A549 (cell line): ENCODE results near the gene LAMTOR5. TPM values are rescaled to one million over a fixed set of nuclear protein-coding genes. Genes with fewer than 3 reads are reported as not detected.

Source experiments
- ATAC-seq, 2 experiments: fragments of 200-7000 bp in 1 of 2; fragments of >200 bp in 1 of 2; cut with Nextera tagmentation in 1 of 2; cut with Tn5 transposase in 1 of 2; 3 replicates each; pipeline versions ENCODE4 v1.8.0 to v1.9.1; 2018 to 2020; ENCODE audit warnings: mild to moderate bottlenecking in 1 of 2, moderate library complexity in 1 of 2
- CTCF ChIA-PET: fragments of 300-600 bp; sonication (Branson Sonifier 250); formaldehyde crosslinking; extraction: SDS; loops from one replicate; lab custom pipeline; 2021; ENCODE audit warnings: antibody characterized with exemption, inconsistent platforms; lab: Yijun Ruan, JAX
- POLR2A ChIA-PET: fragments of 350-600 bp; formaldehyde crosslinking; extraction: SDS; loops from one replicate; lab custom pipeline; 2021; ENCODE audit warnings: antibody characterized with exemption, inconsistent platforms; lab: Yijun Ruan, JAX
- DNase-seq, 2 experiments: peaks; one replicate each; pipeline versions ENCODE4 v3.0.0 to v3.0.0-alpha.2; 2011 to 2016; ENCODE audit warnings: low read depth in 1 of 2, low spot score in 1 of 2
- FAIRE-seq: peaks from 2 replicates; lab custom pipeline; 2011; peaks lifted over from hg19 to GRCh38; lab: Jason Lieb, UNC
- H3K27ac ChIP-seq, 2 experiments: fragments of >200 bp; sonication (Bioruptor Twin); formaldehyde crosslinking; 3 replicates each; pipeline ENCODE4 v1.5.1; 2016 to 2017
- H3K4me1 ChIP-seq: fragments of >200 bp; sonication (Bioruptor Twin); formaldehyde crosslinking; 3 replicates; pipeline ENCODE4 v1.6.1; 2016
- H3K4me2 ChIP-seq: fragments of >200 bp; sonication (Bioruptor Twin); formaldehyde crosslinking; 3 replicates; pipeline ENCODE4 v1.6.1; 2016
- H3K4me3 ChIP-seq: fragments of >200 bp; sonication (Bioruptor Twin); formaldehyde crosslinking; 3 replicates; pipeline ENCODE4 v1.5.1; 2016
- H3K9me3 ChIP-seq: fragments of >200 bp; sonication (Bioruptor Twin); formaldehyde crosslinking; 3 replicates; pipeline ENCODE4 v1.6.1; 2016
- ATOH8 ChIP-seq: fragments of 250-450 bp; sonication (Bioruptor Pico); IDR thresholded peaks from 2 replicates; pipeline ENCODE4 v1.5.0; 2020; ENCODE audit warnings: low read depth, mild to moderate bottlenecking, moderate library complexity
- CBX2 ChIP-seq: fragments of 200-600 bp; sonication (generic); IDR thresholded peaks from 2 replicates; pipeline ENCODE4 v1.6.1; 2016; ENCODE audit warnings: low read depth, mild to moderate bottlenecking, borderline replicate concordance
- CBX8 ChIP-seq: fragments of 200-600 bp; sonication (generic); IDR thresholded peaks from 2 replicates; pipeline ENCODE4 v1.6.1; 2016
- CEBPB ChIP-seq, 2 experiments: fragments of >200 bp in 1 of 2; sonication (Bioruptor Twin) in 1 of 2; formaldehyde crosslinking in 1 of 2; IDR thresholded peaks; 2 replicates each; pipeline ENCODE4 v1.6.1; 2012 to 2016
- CHD2 ChIP-seq: fragments of 150-350 bp; IDR thresholded peaks from 2 replicates; pipeline ENCODE4 v1.6.1; 2014; ENCODE audit warnings: low read length; ENCODE audit not compliant: partially characterized antibody
- CHD4 ChIP-seq: fragments of 200-600 bp; sonication (generic); IDR thresholded peaks from 2 replicates; pipeline ENCODE4 v1.6.1; 2016; ENCODE audit warnings: antibody characterized with exemption, mild to moderate bottlenecking, borderline replicate concordance
- EP300 ChIP-seq, 2 experiments: fragments of >200 bp; sonication (Bioruptor Twin); formaldehyde crosslinking; IDR thresholded peaks; 2 replicates in 1 of 2; 3 replicates in 1 of 2; pipeline ENCODE4 v1.6.1; 2016 to 2017
- FOXS1 ChIP-seq: fragments of 250-450 bp; sonication (Bioruptor Pico); IDR thresholded peaks from 2 replicates; pipeline ENCODE4 v1.5.0; 2020; ENCODE audit warnings: mild to moderate bottlenecking, moderate library complexity
- GATA3 ChIP-seq: IDR thresholded peaks from 2 replicates; pipeline ENCODE4 v1.6.1; 2012; ENCODE audit warnings: borderline replicate concordance
- HDAC2 ChIP-seq: fragments of 200-600 bp; sonication (generic); IDR thresholded peaks from 2 replicates; pipeline ENCODE4 v1.6.1; 2016
- HES2 ChIP-seq: fragments of >200 bp; sonication (Bioruptor Twin); formaldehyde crosslinking; IDR thresholded peaks from 2 replicates; pipeline ENCODE4 v1.6.1; 2016
- HMGXB4 ChIP-seq: fragments of 250-450 bp; sonication (Bioruptor Pico); IDR thresholded peaks from 2 replicates; pipeline ENCODE4 v1.5.0; 2021; ENCODE audit warnings: mild to moderate bottlenecking, moderate library complexity, borderline replicate concordance
- HOXA7 ChIP-seq: fragments of 250-450 bp; sonication (Bioruptor Pico); IDR thresholded peaks from 2 replicates; pipeline ENCODE4 v1.5.0; 2020; ENCODE audit warnings: mild to moderate bottlenecking, moderate library complexity
- HOXB13 ChIP-seq: fragments of 250-450 bp; sonication (Bioruptor Pico); IDR thresholded peaks from 2 replicates; pipeline ENCODE4 v1.5.0; 2020; ENCODE audit warnings: low read depth, mild to moderate bottlenecking, moderate library complexity
- HOXB5 ChIP-seq: fragments of 250-450 bp; sonication (Bioruptor Pico); IDR thresholded peaks from 2 replicates; pipeline ENCODE4 v1.5.0; 2020; ENCODE audit warnings: mild to moderate bottlenecking, moderate library complexity
- KDM5A ChIP-seq: fragments of 200-600 bp; sonication (generic); IDR thresholded peaks from 2 replicates; pipeline ENCODE4 v1.6.1; 2016; ENCODE audit warnings: antibody characterized with exemption, mild to moderate bottlenecking
- MAX ChIP-seq: IDR thresholded peaks from 2 replicates; pipeline ENCODE4 v1.6.1; 2012
- NFE2L2 ChIP-seq: fragments of 150-350 bp; conservative IDR thresholded peaks from 2 replicates; pipeline ENCODE4 v1.6.1; 2014; ENCODE audit warnings: low read length
- NR3C1 ChIP-seq: fragments of >200 bp; sonication (Bioruptor Twin); formaldehyde crosslinking; IDR thresholded peaks from 3 replicates; pipeline ENCODE4 v1.6.1; 2017
- PHF8 ChIP-seq: fragments of 200-600 bp; sonication (generic); IDR thresholded peaks from 2 replicates; pipeline ENCODE4 v1.6.1; 2016; ENCODE audit warnings: low read depth, mild to moderate bottlenecking, antibody characterized with exemption, moderate library complexity, borderline replicate concordance
- POLR2A ChIP-seq: IDR thresholded peaks from 2 replicates; pipeline ENCODE4 v1.6.1; 2012; ENCODE audit warnings: mild to moderate bottlenecking, low read length
- RNF2 ChIP-seq: fragments of 200-600 bp; sonication (generic); IDR thresholded peaks from 2 replicates; pipeline ENCODE4 v1.6.1; 2016; ENCODE audit warnings: low read depth, mild to moderate bottlenecking, antibody characterized with exemption, moderate library complexity, borderline replicate concordance
- USF2 ChIP-seq: fragments of 450-650 bp; IDR thresholded peaks from 2 replicates; pipeline ENCODE4 v1.6.1; 2014; ENCODE audit warnings: antibody characterized with exemption
- WGBS: methylation state at CpG from one replicate; pipeline ENCODE4 v1.1.6; 2017; ENCODE audit errors: missing lambda C conversion rate; 5-methylcytosine and 5-hydroxymethylcytosine counted together
- polyA plus RNA-seq, 4 experiments: library from polyadenylated mRNA; depleted of rRNA in 3 of 4; stranded (reverse); fragments of >200 nt; fragmentation: RNase III in 1 of 4; extraction: RNeasy Plus Mini Kit Qiagen cat#74134 plus additional on column Dnase treatment in 1 of 4; gene quantifications; 2 replicates in 3 of 4; 3 replicates in 1 of 4; pipeline ENCODE4 v1.2.3, GENCODE V29; 2011 to 2017
- TF ChIP-seq, protein P1 (sequence below): IDR thresholded peaks from 2 replicates; pipeline ENCODE4 v1.6.1; 2012
- TF ChIP-seq, protein P2 (sequence below): fragments of 200-600 bp; sonication (generic); IDR thresholded peaks from 2 replicates; pipeline ENCODE4 v1.6.1; 2016; ENCODE audit warnings: antibody characterized with exemption, mild to moderate bottlenecking, moderate library complexity

LAMTOR5 gene
- polyA plus RNA-seq, 2 of the 4 experiments (the other 2 are of a cell fraction): 254 to 256 TPM

- FAIRE-seq (no peak), ATAC-seq (no peak), DNase-seq (no peak)
- POLR2A ChIA-PET: no interaction called here
- H3K27ac ChIP-seq: no peak overlapping the region
- CTCF ChIA-PET: interaction anchor here (1.2 to 4.2 kb wide), 5 partner anchors 9 to 83 kb away, joined by 3 to 28 read pairs (median 7); no protein-coding TSS in a partner anchor
- H3K4me2 ChIP-seq: no peak overlapping the region
- H3K4me1 ChIP-seq: no peaks in the 10 kb centered on the region
- no peak overlapping the region for H3K4me3 ChIP-seq
- WGBS: 36% methylated on average over 2 of the region's 2 CpGs
- H3K9me3 ChIP-seq: no peaks in the 10 kb centered on the region
- TF ChIP-seq GATA3 (no peak), KDM5A (no peak), CEBPB (IDR thresholded peaks at IDR 0.05) (no peak), NFE2L2 (no peak), NR3C1 (no peak), USF2 (no peak), RNF2 (no peak), HES2 (no peak), MAX (no peak), FOXS1 (no peak), CBX8 (no peak), HOXB5 (CRISPR knock-in tag) (no peak), HDAC2 (no peak), HOXA7 (CRISPR knock-in tag) (no peak), CBX2 (no peak)
- TF ChIP-seq, protein P1, sequence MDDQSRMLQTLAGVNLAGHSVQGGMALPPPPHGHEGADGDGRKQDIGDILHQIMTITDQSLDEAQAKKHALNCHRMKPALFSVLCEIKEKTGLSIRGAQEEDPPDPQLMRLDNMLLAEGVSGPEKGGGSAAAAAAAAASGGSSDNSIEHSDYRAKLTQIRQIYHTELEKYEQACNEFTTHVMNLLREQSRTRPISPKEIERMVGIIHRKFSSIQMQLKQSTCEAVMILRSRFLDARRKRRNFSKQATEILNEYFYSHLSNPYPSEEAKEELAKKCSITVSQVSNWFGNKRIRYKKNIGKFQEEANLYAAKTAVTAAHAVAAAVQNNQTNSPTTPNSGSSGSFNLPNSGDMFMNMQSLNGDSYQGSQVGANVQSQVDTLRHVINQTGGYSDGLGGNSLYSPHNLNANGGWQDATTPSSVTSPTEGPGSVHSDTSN: no peak
Observed at GRCh38 chr1:110420874-110421793, 13.6 kb upstream of the LAMTOR5 start.

- ChIA-PET CTCF (interaction anchor here (1.7 to 4.2 kb wide), 2 partner anchors 8 to 40 kb away, joined by 7 to 28 read pairs; no protein-coding TSS in a partner anchor), POLR2A (no interaction called here)
- Histone ChIP-seq H3K9me3 (no peaks in the 10 kb centered on the region), H3K27ac (no peak overlapping the region), H3K4me2 (no peak overlapping the region), H3K4me3 (no peak overlapping the region), H3K4me1 (no peaks in the 10 kb centered on the region)
- FAIRE-seq (no peak), DNase-seq (no peak), ATAC-seq (no peak)
- WGBS: 51% methylated on average over 8 of the region's 10 CpGs
- TF ChIP-seq HMGXB4 (CRISPR knock-in tag) (no peak), PHF8 (no peak), HOXB13 (CRISPR knock-in tag) (no peak), EP300 (IDR thresholded peaks at IDR 0.05) (no peak), CHD2 (no peak), POLR2A (no peak), CHD4 (no peak), ATOH8 (CRISPR knock-in tag) (no peak)
- TF ChIP-seq, protein P2, sequence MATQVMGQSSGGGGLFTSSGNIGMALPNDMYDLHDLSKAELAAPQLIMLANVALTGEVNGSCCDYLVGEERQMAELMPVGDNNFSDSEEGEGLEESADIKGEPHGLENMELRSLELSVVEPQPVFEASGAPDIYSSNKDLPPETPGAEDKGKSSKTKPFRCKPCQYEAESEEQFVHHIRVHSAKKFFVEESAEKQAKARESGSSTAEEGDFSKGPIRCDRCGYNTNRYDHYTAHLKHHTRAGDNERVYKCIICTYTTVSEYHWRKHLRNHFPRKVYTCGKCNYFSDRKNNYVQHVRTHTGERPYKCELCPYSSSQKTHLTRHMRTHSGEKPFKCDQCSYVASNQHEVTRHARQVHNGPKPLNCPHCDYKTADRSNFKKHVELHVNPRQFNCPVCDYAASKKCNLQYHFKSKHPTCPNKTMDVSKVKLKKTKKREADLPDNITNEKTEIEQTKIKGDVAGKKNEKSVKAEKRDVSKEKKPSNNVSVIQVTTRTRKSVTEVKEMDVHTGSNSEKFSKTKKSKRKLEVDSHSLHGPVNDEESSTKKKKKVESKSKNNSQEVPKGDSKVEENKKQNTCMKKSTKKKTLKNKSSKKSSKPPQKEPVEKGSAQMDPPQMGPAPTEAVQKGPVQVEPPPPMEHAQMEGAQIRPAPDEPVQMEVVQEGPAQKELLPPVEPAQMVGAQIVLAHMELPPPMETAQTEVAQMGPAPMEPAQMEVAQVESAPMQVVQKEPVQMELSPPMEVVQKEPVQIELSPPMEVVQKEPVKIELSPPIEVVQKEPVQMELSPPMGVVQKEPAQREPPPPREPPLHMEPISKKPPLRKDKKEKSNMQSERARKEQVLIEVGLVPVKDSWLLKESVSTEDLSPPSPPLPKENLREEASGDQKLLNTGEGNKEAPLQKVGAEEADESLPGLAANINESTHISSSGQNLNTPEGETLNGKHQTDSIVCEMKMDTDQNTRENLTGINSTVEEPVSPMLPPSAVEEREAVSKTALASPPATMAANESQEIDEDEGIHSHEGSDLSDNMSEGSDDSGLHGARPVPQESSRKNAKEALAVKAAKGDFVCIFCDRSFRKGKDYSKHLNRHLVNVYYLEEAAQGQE: no peak
Observed at GRCh38 chr1:110420023-110420662, 12.6 kb upstream of the LAMTOR5 start.
